ENCODE measurements around the gene GJA4.
"Not testable (repeated sequence)": the region's sequence is repeated elsewhere in the genome, so short reads cannot be mapped to it uniquely, and the experiment has no call there.

DNA sequence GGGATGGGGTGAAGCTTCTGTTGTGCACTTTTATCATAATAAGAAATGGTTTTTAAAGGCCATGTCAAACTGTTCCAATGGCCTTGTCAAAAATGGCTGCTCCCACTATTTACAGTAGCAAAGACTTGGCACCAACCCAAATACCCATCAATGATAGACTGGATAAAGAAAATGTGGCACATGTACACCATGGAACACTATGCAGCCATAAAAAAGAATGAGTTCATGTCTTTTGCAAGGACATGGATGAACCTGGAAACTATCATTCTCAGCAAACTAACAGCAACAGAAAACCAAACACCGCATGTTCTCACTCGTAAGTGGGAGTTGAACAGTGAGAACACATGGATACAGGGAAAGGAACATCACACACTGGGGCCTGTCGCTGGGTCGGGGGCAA lies 19.7 kb upstream of the GJA4 start:
- TF ChIP-seq YY1, ZBTB6 (tag by site-specific recombination; IDR thresholded peaks at IDR 0.05): not testable (repeated sequence)
- TF ChIP-seq, protein P1, sequence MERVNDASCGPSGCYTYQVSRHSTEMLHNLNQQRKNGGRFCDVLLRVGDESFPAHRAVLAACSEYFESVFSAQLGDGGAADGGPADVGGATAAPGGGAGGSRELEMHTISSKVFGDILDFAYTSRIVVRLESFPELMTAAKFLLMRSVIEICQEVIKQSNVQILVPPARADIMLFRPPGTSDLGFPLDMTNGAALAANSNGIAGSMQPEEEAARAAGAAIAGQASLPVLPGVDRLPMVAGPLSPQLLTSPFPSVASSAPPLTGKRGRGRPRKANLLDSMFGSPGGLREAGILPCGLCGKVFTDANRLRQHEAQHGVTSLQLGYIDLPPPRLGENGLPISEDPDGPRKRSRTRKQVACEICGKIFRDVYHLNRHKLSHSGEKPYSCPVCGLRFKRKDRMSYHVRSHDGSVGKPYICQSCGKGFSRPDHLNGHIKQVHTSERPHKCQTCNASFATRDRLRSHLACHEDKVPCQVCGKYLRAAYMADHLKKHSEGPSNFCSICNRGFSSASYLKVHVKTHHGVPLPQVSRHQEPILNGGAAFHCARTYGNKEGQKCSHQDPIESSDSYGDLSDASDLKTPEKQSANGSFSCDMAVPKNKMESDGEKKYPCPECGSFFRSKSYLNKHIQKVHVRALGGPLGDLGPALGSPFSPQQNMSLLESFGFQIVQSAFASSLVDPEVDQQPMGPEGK (tag by site-specific recombination; IDR thresholded peaks at IDR 0.05): not testable (repeated sequence)

All from HEK293 (cell line).